Measurements from ENCODE around the gene ZNF532.

- TF ChIP-seq, protein P1, sequence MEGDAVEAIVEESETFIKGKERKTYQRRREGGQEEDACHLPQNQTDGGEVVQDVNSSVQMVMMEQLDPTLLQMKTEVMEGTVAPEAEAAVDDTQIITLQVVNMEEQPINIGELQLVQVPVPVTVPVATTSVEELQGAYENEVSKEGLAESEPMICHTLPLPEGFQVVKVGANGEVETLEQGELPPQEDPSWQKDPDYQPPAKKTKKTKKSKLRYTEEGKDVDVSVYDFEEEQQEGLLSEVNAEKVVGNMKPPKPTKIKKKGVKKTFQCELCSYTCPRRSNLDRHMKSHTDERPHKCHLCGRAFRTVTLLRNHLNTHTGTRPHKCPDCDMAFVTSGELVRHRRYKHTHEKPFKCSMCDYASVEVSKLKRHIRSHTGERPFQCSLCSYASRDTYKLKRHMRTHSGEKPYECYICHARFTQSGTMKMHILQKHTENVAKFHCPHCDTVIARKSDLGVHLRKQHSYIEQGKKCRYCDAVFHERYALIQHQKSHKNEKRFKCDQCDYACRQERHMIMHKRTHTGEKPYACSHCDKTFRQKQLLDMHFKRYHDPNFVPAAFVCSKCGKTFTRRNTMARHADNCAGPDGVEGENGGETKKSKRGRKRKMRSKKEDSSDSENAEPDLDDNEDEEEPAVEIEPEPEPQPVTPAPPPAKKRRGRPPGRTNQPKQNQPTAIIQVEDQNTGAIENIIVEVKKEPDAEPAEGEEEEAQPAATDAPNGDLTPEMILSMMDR (IDR thresholded peaks at IDR 0.05): no peak
- no peak for TF ChIP-seq POLR2A (IDR thresholded peaks at IDR 0.05)
Observed at GRCh38 chr18:58941426-58942099, 76.9 kb downstream of the ZNF532 start.

All from heart left ventricle (tissue), 13 donors.